ENCODE results near the gene AAR2. TPM values are rescaled to one million over a fixed set of nuclear protein-coding genes. Genes with fewer than 3 reads are reported as not detected.

The AAR2 gene
- total RNA-seq, 1 donor from 2014 or later = 51.4 TPM

- Histone ChIP-seq H3K4me3 (no peak overlapping the region), H3K27me3 (no peaks in the 10 kb centered on the region), H3K27ac (no peak overlapping the region), H3K9me3 (no peaks in the 10 kb centered on the region), H3K4me1 (no peaks in the 10 kb centered on the region), H3K36me3 (peaks cover 12 to 18% of the 10 kb centered on the region in 2 donors)
- intact Hi-C loops (cut with DNase I) = no loop called here
- DNase-seq (ENCODE audit: low spot score in 2 of 2) = no peak
- no peak for TF ChIP-seq CTCF (IDR thresholded peaks at IDR 0.05)
Measured at GRCh38 chr20:36260316-36260715, 24.0 kb downstream of the AAR2 start.

GRCh38 chr20:36261389-36262105, 25.3 kb downstream of the AAR2 start:
- intact Hi-C loops (cut with DNase I) = no loop called here
- Histone ChIP-seq H3K4me3 (no peak overlapping the region), H3K9me3 (no peaks in the 10 kb centered on the region), H3K27ac (no peak overlapping the region), H3K36me3 (peaks cover 1 to 6% of the 10 kb centered on the region in 2 donors), H3K27me3 (no peaks in the 10 kb centered on the region), H3K4me1 (no peaks in the 10 kb centered on the region)
- no peak for DNase-seq (ENCODE audit: low spot score in 2 of 2)
- TF ChIP-seq CTCF (IDR thresholded peaks at IDR 0.05) = no peak

- Histone ChIP-seq H3K27me3 (no peaks in the 10 kb centered on the region), H3K4me1 (no peaks in the 10 kb centered on the region), H3K36me3 (no peaks in the 10 kb centered on the region), H3K9me3 (no peaks in the 10 kb centered on the region), H3K27ac (no peak overlapping the region), H3K4me3 (no peak overlapping the region)
- intact Hi-C loops (cut with DNase I) = no loop called here
- TF ChIP-seq CTCF (IDR thresholded peaks at IDR 0.05) = no peak
- DNase-seq (ENCODE audit: low spot score in 2 of 2) = no peak
Measured at GRCh38 chr20:36262440-36262839, 26.2 kb downstream of the AAR2 start.

- no peak for TF ChIP-seq CTCF (IDR thresholded peaks at IDR 0.05)
- H3K27ac ChIP-seq = no peak overlapping the region
- DNase-seq (ENCODE audit: low spot score in 2 of 2) = no peak
- H3K27me3 ChIP-seq = no peaks in the 10 kb centered on the region
- intact Hi-C loops (cut with DNase I) = no loop called here
- no peaks in the 10 kb centered on the region for H3K9me3 ChIP-seq
- no peak overlapping the region for H3K4me3 ChIP-seq
- H3K4me1 ChIP-seq = no peaks in the 10 kb centered on the region
- no peaks in the 10 kb centered on the region for H3K36me3 ChIP-seq
Measured at GRCh38 chr20:36264426-36265246, 28.4 kb downstream of the AAR2 start.

GRCh38 chr20:36266189-36266588, 29.9 kb downstream of the AAR2 start:
- H3K4me1 ChIP-seq = no peaks in the 10 kb centered on the region
- no peaks in the 10 kb centered on the region for H3K27me3 ChIP-seq
- H3K9me3 ChIP-seq = no peaks in the 10 kb centered on the region
- H3K27ac ChIP-seq = no peak overlapping the region
- H3K4me3 ChIP-seq = no peak overlapping the region
- intact Hi-C loops (cut with DNase I) = no loop called here
- no peaks in the 10 kb centered on the region for H3K36me3 ChIP-seq
- no peak for DNase-seq (ENCODE audit: low spot score in 2 of 2)
- TF ChIP-seq CTCF (IDR thresholded peaks at IDR 0.05) = no peak

All from ascending aorta (tissue), 2 donors.